Lower leg skin (tissue), 4 donors: ENCODE data around the gene WBP4. TPM values are rescaled to one million over a fixed set of nuclear protein-coding genes. Genes with fewer than 3 reads are reported as not detected.
"Not testable (repeated sequence)": the region's sequence is repeated elsewhere in the genome, so short reads cannot be mapped to it uniquely, and the experiment has no call there.

Experiments
- DNase-seq, 2 donors: peaks; one replicate each; pipeline ENCODE4 v3.0.0-alpha.2; 2019; ENCODE audit warnings: low spot score in 2 of 2
- H3K4me3 ChIP-seq: fragments of 200-600 bp; sonication (generic); 2 replicates; pipeline ENCODE4 v1.5.1; 2017; ENCODE audit warnings: mild to moderate bottlenecking, low read depth; ENCODE audit not compliant: poor library complexity, severe bottlenecking
- CTCF ChIP-seq, 3 donors: fragments of 450-650 bp; IDR thresholded peaks; one replicate each; pipeline ENCODE4 v1.5.1; 2016; ENCODE audit warnings: antibody characterized with exemption in 3 of 3, mild to moderate bottlenecking in 3 of 3, moderate library complexity in 2 of 3
- POLR2A ChIP-seq, 2 donors: fragments of 450-650 bp; IDR thresholded peaks; one replicate each; pipeline ENCODE4 v1.6.1; 2016 to 2017; ENCODE audit warnings: antibody characterized with exemption in 2 of 2, mild to moderate bottlenecking in 1 of 2, moderate library complexity in 1 of 2
- WGBS, 2 donors: methylation state at CpG; one replicate each; pipeline ENCODE4 v1.1.5; 2018; 5-methylcytosine and 5-hydroxymethylcytosine counted together
- intact Hi-C: fragments of 100-400 bp; cut with DNase I; formaldehyde crosslinking; loops from one replicate; pipeline ENCODE4 v1.15.0; 2023; ENCODE audit warnings: low total_unique reads
- total RNA-seq, 4 donors: library from RNA; depleted of rRNA; stranded (reverse); fragments of >200 nt; gene quantifications; one replicate each; pipeline ENCODE4 v1.1.0, GENCODE V29; 2016

The WBP4 gene
- total RNA-seq, 4 donors from 2014 or later, result 7.2 to 11.2 (median 9.8) TPM

DNA sequence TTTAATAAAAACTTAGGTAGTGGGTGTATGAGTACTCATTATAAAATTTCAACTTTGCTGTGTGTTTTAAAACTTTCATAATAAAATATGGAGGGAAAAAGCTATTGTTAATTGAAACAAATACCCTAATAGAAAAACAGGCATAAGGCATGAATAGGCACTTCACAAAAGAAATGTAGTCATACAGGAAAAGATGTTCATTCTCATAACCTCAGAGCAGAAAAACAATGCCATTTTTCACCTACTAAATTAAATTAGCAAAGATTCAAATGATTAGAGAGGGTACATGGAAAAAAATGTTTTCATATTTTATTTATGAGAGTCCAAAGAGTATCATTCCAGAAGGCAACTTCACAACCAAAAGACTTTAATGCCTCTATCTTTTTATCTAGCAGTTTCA lies 21.6 kb upstream of the WBP4 start:
- intact Hi-C loops, result no loop called here
- no peak for DNase-seq
- TF ChIP-seq CTCF (IDR thresholded peaks at IDR 0.05) (no peak), POLR2A (IDR thresholded peaks at IDR 0.05) (no peak)
- H3K4me3 ChIP-seq, result no peak overlapping the region

- no peak overlapping the region for H3K4me3 ChIP-seq
- DNase-seq, result no peak
- WGBS, 2 donors, result 77 to 79% methylated on average over 9 of the region's 9 CpGs
- TF ChIP-seq POLR2A (IDR thresholded peaks at IDR 0.05) (no peak), CTCF (IDR thresholded peaks at IDR 0.05) (no peak)
- intact Hi-C loops, result no loop called here
Observed at GRCh38 chr13:41040584-41041334, 20.6 kb upstream of the WBP4 start.

DNA sequence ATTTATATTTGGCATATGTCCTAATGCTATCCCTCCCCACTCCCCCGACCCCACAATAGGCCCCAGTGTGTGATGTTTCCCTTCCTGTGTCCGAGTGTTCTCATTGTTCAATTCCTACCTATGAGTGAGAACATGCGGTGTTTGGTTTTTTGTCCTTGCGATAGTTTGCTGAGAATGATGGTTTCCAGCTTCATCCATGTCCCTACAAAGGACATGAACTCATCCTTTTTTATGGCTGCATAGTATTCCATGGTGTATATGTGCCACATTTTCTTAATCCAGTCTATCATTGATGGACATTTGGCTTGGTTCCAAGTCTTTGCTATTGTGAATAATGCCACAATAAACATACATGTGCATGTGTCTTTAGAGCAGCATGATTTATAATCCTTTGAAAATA lies 18.9 kb upstream of the WBP4 start:
- intact Hi-C loops, DNase-seq, H3K4me3 ChIP-seq: not testable (repeated sequence)
- WGBS, 2 donors, result 92 to 93% methylated on average over 4 of the region's 4 CpGs

- intact Hi-C loops, result no loop called here
- no peak for TF ChIP-seq POLR2A (IDR thresholded peaks at IDR 0.05)
- TF ChIP-seq CTCF (IDR thresholded peaks at IDR 0.05), result no peak
- DNase-seq, result no peak
Observed at GRCh38 chr13:41048640-41049039, 12.7 kb upstream of the WBP4 start.

DNA sequence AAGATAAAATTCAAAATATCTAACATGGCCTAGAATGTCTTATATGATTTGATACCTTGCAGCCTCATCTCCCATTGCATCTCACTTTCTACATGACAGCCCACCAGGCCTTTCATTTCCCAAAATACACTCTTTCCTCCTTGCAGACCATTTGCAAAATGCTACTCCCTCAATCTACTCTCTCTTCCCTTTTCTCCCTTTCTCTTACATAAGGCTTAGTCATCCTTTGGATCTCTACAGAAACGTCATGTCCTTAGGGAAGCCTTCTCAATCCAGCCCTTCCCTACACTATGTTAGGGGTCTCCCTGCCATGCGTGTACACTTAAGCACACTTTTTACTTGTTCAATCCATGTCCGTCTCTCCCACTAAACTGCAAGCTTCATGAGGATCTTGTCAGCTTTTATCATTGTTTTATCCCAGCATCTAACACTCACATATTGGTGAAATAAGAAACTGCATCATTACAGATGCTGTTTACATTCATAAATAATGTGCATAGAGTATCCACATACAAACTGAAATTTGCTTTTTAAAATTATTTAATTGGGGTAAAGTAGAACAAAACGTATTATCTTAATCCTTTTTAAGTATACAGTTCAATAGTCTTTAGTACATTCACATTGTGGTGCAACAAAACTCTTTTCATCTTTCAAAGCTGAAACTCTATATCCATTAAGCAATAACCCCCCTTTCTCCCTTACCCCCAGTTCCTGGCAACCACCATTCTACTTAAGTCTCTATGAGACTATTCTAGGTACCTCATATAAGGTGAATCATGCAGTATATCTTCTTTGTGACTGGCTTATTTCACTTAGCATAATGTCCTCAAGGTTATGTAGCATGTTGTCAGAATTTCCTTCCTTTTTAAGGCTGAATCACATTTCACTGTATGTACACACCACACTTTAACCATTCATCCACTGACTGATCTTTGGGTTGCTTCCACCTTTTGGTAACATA lies 11.5 kb upstream of the WBP4 start:
- 80 to 82% methylated on average over 4 of the region's 4 CpGs for WGBS, 2 donors
- no peak overlapping the region for H3K4me3 ChIP-seq
- intact Hi-C loops, result no loop called here
- TF ChIP-seq POLR2A (IDR thresholded peaks at IDR 0.05) (no peak), CTCF (IDR thresholded peaks at IDR 0.05) (no peak)
- DNase-seq, result no peak

More at GRCh38 chr13:41048640-41049039, 12.7 kb upstream of the WBP4 start:
- H3K4me3 ChIP-seq, result no peak overlapping the region
- WGBS, 2 donors, result 94 to 96% methylated on average over 5 of the region's 5 CpGs

GRCh38 chr13:41052441-41052840 lies 8.9 kb upstream of the WBP4 start:
- TF ChIP-seq CTCF (IDR thresholded peaks at IDR 0.05), result no peak
- no peak for TF ChIP-seq POLR2A (IDR thresholded peaks at IDR 0.05)
- 93% methylated on average over 3 of the region's 3 CpGs for WGBS, 2 donors
- intact Hi-C loops, result no loop called here
- no peak for DNase-seq
- no peak overlapping the region for H3K4me3 ChIP-seq
